Measurements from ENCODE around the gene OPCML. TPM values are rescaled to one million over a fixed set of nuclear protein-coding genes. Genes with fewer than 3 reads are reported as not detected.

Gene OPCML
- total RNA-seq, 2 experiments from 2014 or later = not detected

DNA sequence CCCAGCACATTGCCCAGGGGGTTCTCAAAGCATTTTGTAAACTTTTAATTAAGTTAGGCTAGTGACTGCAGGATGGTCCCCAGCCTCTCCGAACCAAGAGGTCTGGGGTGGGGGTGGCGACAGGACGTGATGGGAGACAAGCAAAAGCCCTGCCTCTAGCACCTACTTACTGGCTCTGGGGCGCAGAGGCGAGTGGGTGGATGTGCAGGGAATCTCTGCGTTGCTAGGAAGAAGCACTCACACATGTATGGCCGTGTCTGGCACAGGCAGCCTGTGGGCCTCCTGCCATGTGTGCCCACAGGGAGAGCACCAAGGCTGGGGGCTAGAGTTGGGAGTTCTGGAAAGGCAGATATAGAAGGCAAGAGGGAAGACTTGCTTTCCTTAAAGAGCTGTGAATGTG lies 6.3 kb downstream of the OPCML start:
- H3K36me3 Mint-ChIP-seq (ENCODE audit: low read depth) = no peaks in the 10 kb centered on the region
- H3K4me1 Mint-ChIP-seq = no peaks in the 10 kb centered on the region
- ChIA-PET POLR2A (no interaction called here), CTCF (no interaction called here)
- H3K4me3 Mint-ChIP-seq = no peak overlapping the region
- H3K27me3 Mint-ChIP-seq = peaks cover 18% of the 10 kb centered on the region
- no peaks in the 10 kb centered on the region for H3K9me3 Mint-ChIP-seq
- H3K27ac Mint-ChIP-seq = no peak overlapping the region
- no peak for DNase-seq

- POLR2A ChIA-PET = no interaction called here
- DNase-seq = no peak
- Mint-ChIP-seq H3K4me3 (no peak overlapping the region), H3K27ac (no peak overlapping the region), H3K4me1 (no peaks in the 10 kb centered on the region), H3K27me3 (peaks cover 8% of the 10 kb centered on the region), H3K9me3 (no peaks in the 10 kb centered on the region), H3K36me3 (ENCODE audit: low read depth) (no peaks in the 10 kb centered on the region)
- CTCF ChIA-PET = no interaction called here
These were observed 7.8 kb downstream of the OPCML start for GRCh38 chr11:133524488-133524887.

DNA sequence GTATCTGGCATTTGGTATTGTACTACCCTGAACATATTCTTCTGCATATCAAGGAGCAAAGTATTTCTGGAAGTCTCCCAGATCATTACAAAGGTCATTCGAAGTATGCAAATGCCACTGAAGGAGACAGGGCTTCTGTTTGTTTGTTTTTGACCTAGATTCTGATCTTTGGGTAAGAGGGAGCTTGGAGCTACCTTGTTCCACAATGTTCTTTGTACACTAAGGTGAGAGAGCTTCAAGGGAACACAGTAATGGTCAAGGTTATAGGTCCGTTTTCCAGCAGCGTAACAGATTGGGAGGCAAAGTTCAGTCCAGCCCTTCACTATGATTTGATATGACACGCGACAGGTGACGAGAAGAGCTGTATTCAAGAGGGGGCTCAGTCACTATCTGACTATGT lies 10.0 kb downstream of the OPCML start:
- Mint-ChIP-seq H3K27me3 (no peaks in the 10 kb centered on the region), H3K4me3 (no peak overlapping the region), H3K27ac (no peak overlapping the region), H3K4me1 (no peaks in the 10 kb centered on the region), H3K9me3 (peaks cover 6% of the 10 kb centered on the region), H3K36me3 (ENCODE audit: low read depth) (no peaks in the 10 kb centered on the region)
- no peak for DNase-seq
- CTCF ChIA-PET = no interaction called here
- POLR2A ChIA-PET = no interaction called here

DNA sequence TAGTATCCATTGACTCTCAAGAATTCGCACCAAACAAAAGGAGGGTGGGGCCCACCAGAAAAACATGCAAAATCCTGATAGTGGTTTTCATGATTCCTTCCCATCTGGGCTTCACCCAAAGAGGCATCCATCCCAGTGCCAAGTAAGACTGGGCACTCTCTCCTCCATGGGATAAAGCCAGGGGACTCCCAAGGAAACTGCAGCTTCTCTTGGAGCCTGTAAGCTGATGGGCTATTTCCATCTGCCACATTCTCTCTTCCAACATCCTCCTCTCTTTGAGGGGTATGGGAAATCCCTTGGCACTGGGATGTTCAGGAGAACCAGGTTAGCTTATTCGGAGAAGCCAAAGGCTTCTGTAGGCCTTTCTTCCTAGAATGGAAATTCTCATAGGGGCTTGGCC lies 10.8 kb downstream of the OPCML start:
- Mint-ChIP-seq H3K4me1 (no peaks in the 10 kb centered on the region), H3K27ac (no peak overlapping the region), H3K9me3 (peaks cover 6% of the 10 kb centered on the region), H3K36me3 (ENCODE audit: low read depth) (no peaks in the 10 kb centered on the region), H3K4me3 (no peak overlapping the region), H3K27me3 (no peaks in the 10 kb centered on the region)
- ChIA-PET POLR2A (no interaction called here), CTCF (no interaction called here)
- DNase-seq = no peak

DNA sequence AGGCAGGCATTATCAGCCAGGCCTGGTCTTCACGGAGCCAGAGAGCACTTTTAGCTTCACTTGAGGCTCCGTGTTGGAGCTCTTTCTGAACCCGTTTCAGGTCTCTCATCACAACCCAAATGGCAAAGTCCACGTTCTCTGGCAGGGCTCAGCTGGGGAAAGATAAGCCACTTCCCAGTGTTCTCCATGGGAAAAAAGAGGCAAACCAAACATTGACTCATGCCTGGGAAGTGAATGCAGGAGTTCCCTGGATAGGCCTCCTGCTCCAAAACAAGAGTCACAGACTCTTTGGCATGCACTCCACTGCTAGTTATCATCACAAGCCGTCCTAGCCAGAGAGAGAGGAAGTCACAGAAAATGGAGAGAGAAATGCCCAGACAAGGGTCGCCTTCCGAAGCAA lies 11.6 kb downstream of the OPCML start:
- no peak for DNase-seq
- Mint-ChIP-seq H3K27ac (no peak overlapping the region), H3K36me3 (ENCODE audit: low read depth) (no peaks in the 10 kb centered on the region), H3K4me3 (no peak overlapping the region), H3K4me1 (no peaks in the 10 kb centered on the region), H3K9me3 (peaks cover 6% of the 10 kb centered on the region), H3K27me3 (no peaks in the 10 kb centered on the region)
- CTCF ChIA-PET = no interaction called here
- POLR2A ChIA-PET = no interaction called here

GRCh38 chr11:133519560-133519959 lies 12.7 kb downstream of the OPCML start:
- Mint-ChIP-seq H3K27me3 (no peaks in the 10 kb centered on the region), H3K36me3 (ENCODE audit: low read depth) (no peaks in the 10 kb centered on the region), H3K27ac (no peak overlapping the region), H3K4me3 (no peak overlapping the region), H3K4me1 (no peaks in the 10 kb centered on the region), H3K9me3 (peaks cover 8% of the 10 kb centered on the region)
- CTCF ChIA-PET = no interaction called here
- DNase-seq = no peak
- POLR2A ChIA-PET = no interaction called here

DNA sequence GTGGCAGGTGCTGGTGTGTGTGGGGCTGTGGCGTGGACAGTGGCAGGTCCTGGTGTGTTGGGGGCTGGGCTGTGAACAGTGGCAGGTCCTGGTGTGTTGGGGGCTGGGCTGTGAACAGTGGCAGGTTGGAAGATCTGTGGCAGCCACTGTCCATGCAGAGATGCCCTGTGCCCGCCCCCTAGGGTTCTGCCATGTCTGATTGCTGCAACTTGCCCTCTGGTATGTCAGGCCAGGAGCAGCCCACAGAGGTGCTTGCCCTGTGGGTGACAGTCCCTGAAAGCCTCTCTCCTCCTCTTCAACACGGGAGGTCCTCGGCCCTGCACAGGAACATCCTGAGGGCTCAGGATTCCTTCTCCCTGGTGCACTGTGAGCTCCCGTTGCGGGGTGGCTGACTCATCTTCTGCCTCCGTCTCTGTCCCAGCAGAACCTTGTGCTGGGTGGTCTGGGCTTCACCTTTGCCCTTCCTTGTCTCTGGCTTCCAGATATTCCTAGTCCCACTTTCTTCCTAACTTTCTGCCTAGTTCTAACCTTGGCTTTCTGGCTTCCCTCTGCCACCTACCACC lies 13.5 kb downstream of the OPCML start:
- Mint-ChIP-seq H3K36me3 (ENCODE audit: low read depth) (no peaks in the 10 kb centered on the region), H3K9me3 (peaks cover 8% of the 10 kb centered on the region), H3K27me3 (no peaks in the 10 kb centered on the region), H3K4me3 (no peak overlapping the region), H3K4me1 (no peaks in the 10 kb centered on the region), H3K27ac (no peak overlapping the region)
- ChIA-PET POLR2A (no interaction called here), CTCF (no interaction called here)
- no peak for DNase-seq

GRCh38 chr11:133516845-133517244 lies 15.5 kb downstream of the OPCML start:
- POLR2A ChIA-PET = no interaction called here
- Mint-ChIP-seq H3K36me3 (ENCODE audit: low read depth) (no peaks in the 10 kb centered on the region), H3K27me3 (no peaks in the 10 kb centered on the region), H3K4me3 (no peak overlapping the region), H3K9me3 (peaks cover 8% of the 10 kb centered on the region), H3K27ac (no peak overlapping the region), H3K4me1 (no peaks in the 10 kb centered on the region)
- no peak for DNase-seq
- CTCF ChIA-PET = no interaction called here

GRCh38 chr11:133515107-133515506 lies 17.2 kb downstream of the OPCML start:
- DNase-seq = no peak
- no peaks in the 10 kb centered on the region for H3K27me3 Mint-ChIP-seq
- POLR2A ChIA-PET = no interaction called here
- no peak overlapping the region for H3K4me3 Mint-ChIP-seq
- peaks cover 8% of the 10 kb centered on the region for H3K9me3 Mint-ChIP-seq
- CTCF ChIA-PET = no interaction called here
- no peak overlapping the region for H3K27ac Mint-ChIP-seq
- H3K36me3 Mint-ChIP-seq (ENCODE audit: low read depth) = no peaks in the 10 kb centered on the region
- no peaks in the 10 kb centered on the region for H3K4me1 Mint-ChIP-seq

- DNase-seq = no peak
- H3K9me3 Mint-ChIP-seq = no peaks in the 10 kb centered on the region
- CTCF ChIA-PET = no interaction called here
- H3K4me3 Mint-ChIP-seq = no peak overlapping the region
- no peaks in the 10 kb centered on the region for H3K27me3 Mint-ChIP-seq
- no peaks in the 10 kb centered on the region for H3K4me1 Mint-ChIP-seq
- H3K27ac Mint-ChIP-seq = no peak overlapping the region
- H3K36me3 Mint-ChIP-seq (ENCODE audit: low read depth) = no peaks in the 10 kb centered on the region
- POLR2A ChIA-PET = no interaction called here
These were observed 22.2 kb downstream of the OPCML start for GRCh38 chr11:133509924-133510697.

DNA sequence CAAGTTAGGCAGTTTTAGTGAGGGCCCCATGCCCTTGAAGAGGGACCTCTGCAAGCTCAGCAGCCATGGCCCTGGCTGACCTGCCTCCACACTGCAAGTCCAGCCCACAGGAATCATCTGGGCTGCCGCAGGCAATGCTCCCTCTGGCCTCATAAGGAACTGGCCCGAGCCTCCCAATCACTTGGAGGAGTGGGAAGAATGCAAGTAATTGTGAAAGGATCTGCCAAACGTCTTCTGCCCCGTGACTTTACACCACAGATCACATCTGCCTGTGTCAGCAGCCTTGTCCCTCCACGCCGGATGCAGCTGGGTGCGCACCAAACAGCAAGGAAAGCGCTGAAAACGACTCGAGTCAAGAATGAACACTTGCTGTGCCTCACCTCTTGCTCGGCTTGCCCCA lies 23.8 kb downstream of the OPCML start:
- Mint-ChIP-seq H3K4me3 (no peak overlapping the region), H3K36me3 (ENCODE audit: low read depth) (no peaks in the 10 kb centered on the region), H3K9me3 (no peaks in the 10 kb centered on the region), H3K4me1 (no peaks in the 10 kb centered on the region), H3K27me3 (no peaks in the 10 kb centered on the region), H3K27ac (no peak overlapping the region)
- ChIA-PET POLR2A (no interaction called here), CTCF (no interaction called here)
- DNase-seq = no peak

- ChIA-PET POLR2A (no interaction called here), CTCF (no interaction called here)
- H3K4me3 Mint-ChIP-seq = no peak overlapping the region
These were observed 25.1 kb downstream of the OPCML start for GRCh38 chr11:133507185-133507584.

GRCh38 chr11:133506551-133507094 lies 25.7 kb downstream of the OPCML start:
- CTCF ChIA-PET = no interaction called here
- no peaks in the 10 kb centered on the region for H3K27me3 Mint-ChIP-seq
- no peak overlapping the region for H3K4me3 Mint-ChIP-seq
- H3K27ac Mint-ChIP-seq = no peak overlapping the region
- no peak for DNase-seq
- no peaks in the 10 kb centered on the region for H3K9me3 Mint-ChIP-seq
- POLR2A ChIA-PET = no interaction called here
- no peaks in the 10 kb centered on the region for H3K36me3 Mint-ChIP-seq (ENCODE audit: low read depth)
- no peaks in the 10 kb centered on the region for H3K4me1 Mint-ChIP-seq

More at GRCh38 chr11:133507185-133507584, 25.1 kb downstream of the OPCML start:
- no peak overlapping the region for H3K27ac Mint-ChIP-seq
- DNase-seq = no peak
- no peaks in the 10 kb centered on the region for H3K36me3 Mint-ChIP-seq (ENCODE audit: low read depth)
- no peaks in the 10 kb centered on the region for H3K9me3 Mint-ChIP-seq
- H3K27me3 Mint-ChIP-seq = no peaks in the 10 kb centered on the region
- no peaks in the 10 kb centered on the region for H3K4me1 Mint-ChIP-seq

GRCh38 chr11:133506023-133506422 lies 26.3 kb downstream of the OPCML start:
- Mint-ChIP-seq H3K4me3 (no peak overlapping the region), H3K27ac (no peak overlapping the region), H3K27me3 (no peaks in the 10 kb centered on the region), H3K36me3 (ENCODE audit: low read depth) (no peaks in the 10 kb centered on the region), H3K9me3 (no peaks in the 10 kb centered on the region), H3K4me1 (no peaks in the 10 kb centered on the region)
- no peak for DNase-seq
- CTCF ChIA-PET = no interaction called here
- POLR2A ChIA-PET = no interaction called here

All from activated CD4-positive, alpha-beta memory T cell treated with anti-CD3 and anti-CD28 coated beads, Interleukin-2, amount 10 ng/mL, durations not matched to agents 7 days and 5 days (primary cell).